Measurements from ENCODE around the gene DNAH9.

DNAH9 gene

GRCh38 chr17:11643851-11644250 lies 45.6 kb downstream of the DNAH9 start:
- TF ChIP-seq JUND (IDR thresholded peaks at IDR 0.05; ENCODE audit: low read depth), result no peak
- DNase-seq (ENCODE audit: low read depth in 1 of 2, low spot score in 1 of 2), result no peak
- in situ Hi-C loops (cut with HindIII; ENCODE audit: low pct_unique_long_range_greater_than_20kb, low sequenced_read_pairs), result no loop called here

GRCh38 chr17:11644265-11645212 lies 46.3 kb downstream of the DNAH9 start:
- in situ Hi-C loops (cut with HindIII; ENCODE audit: low pct_unique_long_range_greater_than_20kb, low sequenced_read_pairs), result no loop called here
- no peak for TF ChIP-seq JUND (IDR thresholded peaks at IDR 0.05; ENCODE audit: low read depth)
- DNase-seq (ENCODE audit: low read depth in 1 of 2, low spot score in 1 of 2), result peak in 1 of 2 experiments; percentile 74

DNA sequence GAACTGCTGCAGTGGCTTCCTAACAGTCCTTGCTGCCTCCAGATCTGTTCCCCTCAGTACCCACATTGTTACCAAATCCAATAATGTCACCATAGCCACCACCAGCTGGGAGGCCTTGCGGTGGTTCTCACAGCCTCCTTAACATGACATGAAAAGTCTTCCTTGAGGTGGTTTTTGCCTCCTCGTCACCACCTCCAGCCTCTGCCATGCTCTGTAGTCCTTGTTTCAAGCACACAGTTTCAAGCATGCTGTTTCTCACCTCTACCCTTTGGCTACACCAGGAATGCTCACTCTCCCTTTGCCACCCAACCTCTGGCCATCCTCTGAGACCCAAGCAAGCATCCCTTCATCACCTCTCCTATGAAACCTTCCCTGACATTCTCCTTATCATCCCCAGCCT lies 47.2 kb downstream of the DNAH9 start:
- DNase-seq (ENCODE audit: low read depth in 1 of 2, low spot score in 1 of 2), result no peak
- in situ Hi-C loops (cut with HindIII; ENCODE audit: low pct_unique_long_range_greater_than_20kb, low sequenced_read_pairs), result no loop called here
- no peak for TF ChIP-seq JUND (IDR thresholded peaks at IDR 0.05; ENCODE audit: low read depth)

DNA sequence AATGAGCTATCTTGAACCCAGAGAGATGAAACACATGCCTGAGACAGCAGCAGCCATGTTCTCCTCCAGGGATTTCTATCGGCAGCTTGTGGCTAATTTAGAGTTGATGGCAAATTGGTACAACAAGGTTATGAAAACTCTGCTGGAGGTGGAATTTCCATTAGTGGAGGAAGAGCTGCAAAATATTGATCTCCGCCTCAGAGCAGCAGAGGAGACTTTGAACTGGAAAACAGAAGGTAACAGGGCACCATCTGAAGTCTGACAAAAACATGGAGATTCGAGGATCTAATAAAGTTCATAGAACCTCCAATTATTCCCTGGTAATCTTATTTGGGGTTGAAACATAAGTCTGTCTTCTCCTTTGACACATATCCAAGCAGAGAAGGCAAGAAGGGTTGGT lies 52.8 kb downstream of the DNAH9 start:
- in situ Hi-C loops (cut with HindIII; ENCODE audit: low pct_unique_long_range_greater_than_20kb, low sequenced_read_pairs), result no loop called here
- no peak for TF ChIP-seq JUND (IDR thresholded peaks at IDR 0.05; ENCODE audit: low read depth)

GRCh38 chr17:11668618-11669017 lies 70.3 kb downstream of the DNAH9 start:
- no peak for DNase-seq (ENCODE audit: low read depth in 1 of 2, low spot score in 1 of 2)
- no peak for TF ChIP-seq JUND (IDR thresholded peaks at IDR 0.05; ENCODE audit: low read depth)

More for the DNA sequence above, 52.8 kb downstream of the DNAH9 start:
- DNase-seq (ENCODE audit: low read depth in 1 of 2, low spot score in 1 of 2), result no peak

DNA sequence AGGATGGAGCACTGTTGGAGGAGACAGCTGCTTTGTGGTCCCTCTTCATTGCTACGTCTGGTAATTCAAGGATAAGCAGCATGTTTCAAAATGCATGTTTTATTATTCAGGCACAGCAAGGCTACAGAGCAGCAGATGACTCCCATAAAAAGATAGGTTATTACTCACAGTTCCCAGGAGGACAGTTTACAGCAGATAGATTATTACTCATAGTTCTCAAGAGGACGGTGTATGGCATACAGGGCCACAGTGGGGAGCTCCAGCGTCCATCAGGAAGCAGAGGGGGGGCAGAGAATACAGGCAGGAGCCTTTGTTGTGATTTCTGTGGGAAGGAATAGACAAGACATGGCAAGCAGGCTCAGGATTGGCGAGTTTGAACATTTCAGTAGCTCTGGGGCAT lies 72.9 kb downstream of the DNAH9 start:
- in situ Hi-C loops (cut with HindIII; ENCODE audit: low pct_unique_long_range_greater_than_20kb, low sequenced_read_pairs), result no loop called here
- no peak for TF ChIP-seq JUND (IDR thresholded peaks at IDR 0.05; ENCODE audit: low read depth)
- no peak for DNase-seq (ENCODE audit: low read depth in 1 of 2, low spot score in 1 of 2)

More at GRCh38 chr17:11668618-11669017, 70.3 kb downstream of the DNAH9 start:
- in situ Hi-C loops (cut with HindIII; ENCODE audit: low pct_unique_long_range_greater_than_20kb, low sequenced_read_pairs), result no loop called here

DNA sequence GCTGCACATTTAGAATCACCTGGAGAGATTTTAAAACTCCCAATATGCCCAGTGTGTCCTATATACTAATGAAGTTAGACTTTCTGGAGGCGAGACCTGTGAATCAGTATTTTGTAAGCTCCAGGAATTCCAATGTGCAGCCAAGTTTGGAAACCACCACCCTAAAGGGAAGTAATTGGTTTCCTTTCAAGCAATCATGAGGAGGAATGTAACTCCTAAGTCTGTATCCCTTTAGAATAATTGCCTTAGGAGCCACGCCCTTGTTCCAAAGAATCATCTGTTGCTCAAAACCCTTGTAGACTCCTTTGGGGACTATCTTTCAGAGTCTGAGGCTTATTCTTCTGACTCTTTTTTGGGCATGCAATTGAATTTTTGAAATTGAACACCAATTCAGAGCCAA lies 84.4 kb downstream of the DNAH9 start:
- DNase-seq (ENCODE audit: low read depth in 1 of 2, low spot score in 1 of 2), result no peak
- in situ Hi-C loops (cut with HindIII; ENCODE audit: low pct_unique_long_range_greater_than_20kb, low sequenced_read_pairs), result no loop called here
- no peak for TF ChIP-seq JUND (IDR thresholded peaks at IDR 0.05; ENCODE audit: low read depth)

- DNase-seq (ENCODE audit: low read depth in 1 of 2, low spot score in 1 of 2), result no peak
- in situ Hi-C loops (cut with HindIII; ENCODE audit: low pct_unique_long_range_greater_than_20kb, low sequenced_read_pairs), result no loop called here
- TF ChIP-seq JUND (IDR thresholded peaks at IDR 0.05; ENCODE audit: low read depth), result no peak
These were observed 92.4 kb downstream of the DNAH9 start for GRCh38 chr17:11690681-11691080.

DNA sequence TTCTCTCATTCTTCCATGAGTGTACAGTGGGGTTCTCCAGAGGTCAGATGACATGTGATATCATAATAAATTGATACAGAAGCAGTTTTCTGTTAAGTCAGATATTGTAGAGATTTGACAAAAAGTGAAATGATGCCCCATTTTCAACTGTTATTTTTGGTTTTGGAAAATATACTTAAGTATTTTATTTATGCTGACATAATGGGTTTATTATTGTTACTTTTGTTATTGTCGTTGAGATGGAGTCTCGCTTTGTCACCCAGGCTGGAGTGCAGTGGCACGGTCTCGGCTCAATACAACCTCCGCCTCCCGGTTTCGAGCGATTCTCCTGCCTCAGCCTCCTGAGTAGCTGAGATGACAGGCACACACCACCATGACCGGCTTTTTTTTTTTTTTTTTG lies 94.4 kb downstream of the DNAH9 start:
- DNase-seq (ENCODE audit: low read depth in 1 of 2, low spot score in 1 of 2), result no peak
- in situ Hi-C loops (cut with HindIII; ENCODE audit: low pct_unique_long_range_greater_than_20kb, low sequenced_read_pairs), result no loop called here
- no peak for TF ChIP-seq JUND (IDR thresholded peaks at IDR 0.05; ENCODE audit: low read depth)

DNA sequence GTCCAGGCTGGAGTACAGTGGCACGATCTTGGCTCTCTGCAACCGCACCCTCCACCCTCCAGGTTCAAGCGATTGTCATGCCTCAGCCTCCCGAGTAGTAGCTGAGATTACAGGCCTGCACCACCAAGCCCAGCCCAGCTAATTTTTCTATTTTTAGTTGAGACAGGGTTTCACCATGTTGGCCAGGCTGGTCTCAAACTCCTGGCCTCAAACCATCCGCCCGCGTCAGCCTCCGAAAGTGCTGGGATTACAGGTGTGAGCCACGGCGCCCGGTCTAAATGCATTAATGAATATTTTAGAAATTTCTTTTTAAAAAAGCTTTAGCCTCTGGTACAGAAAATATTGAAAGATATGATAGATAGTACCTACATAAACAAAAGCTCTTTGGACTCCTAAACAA lies 95.0 kb downstream of the DNAH9 start:
- in situ Hi-C loops (cut with HindIII; ENCODE audit: low pct_unique_long_range_greater_than_20kb, low sequenced_read_pairs), result no loop called here
- no peak for TF ChIP-seq JUND (IDR thresholded peaks at IDR 0.05; ENCODE audit: low read depth)

DNA sequence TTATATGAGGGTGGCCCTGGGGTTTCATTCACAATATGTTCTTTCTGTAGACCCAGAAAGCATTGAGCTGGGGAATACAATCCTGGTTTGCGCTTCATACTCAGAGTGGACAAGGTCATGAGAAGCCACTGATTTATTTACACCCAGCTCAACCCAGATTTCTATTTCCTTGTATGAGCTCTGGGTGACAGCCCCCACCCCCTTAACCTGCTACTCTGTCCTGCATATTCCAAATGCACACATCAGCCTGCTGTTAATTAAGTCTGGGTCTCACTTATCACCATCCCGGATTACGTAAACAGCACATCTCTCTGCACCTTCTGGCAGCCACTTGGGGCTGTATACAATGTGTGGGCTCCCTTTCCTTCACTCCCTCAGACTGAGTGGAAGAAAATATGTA lies 102.4 kb downstream of the DNAH9 start:
- in situ Hi-C loops (cut with HindIII; ENCODE audit: low pct_unique_long_range_greater_than_20kb, low sequenced_read_pairs), result no loop called here
- DNase-seq (ENCODE audit: low read depth in 1 of 2, low spot score in 1 of 2), result no peak
- TF ChIP-seq JUND (IDR thresholded peaks at IDR 0.05; ENCODE audit: low read depth), result no peak

More for the DNA sequence above, 95.0 kb downstream of the DNAH9 start:
- DNase-seq (ENCODE audit: low read depth in 1 of 2, low spot score in 1 of 2), result no peak

GRCh38 chr17:11701911-11702310 lies 103.6 kb downstream of the DNAH9 start:
- no peak for TF ChIP-seq JUND (IDR thresholded peaks at IDR 0.05; ENCODE audit: low read depth)
- in situ Hi-C loops (cut with HindIII; ENCODE audit: low pct_unique_long_range_greater_than_20kb, low sequenced_read_pairs), result no loop called here
- no peak for DNase-seq (ENCODE audit: low read depth in 1 of 2, low spot score in 1 of 2)

- in situ Hi-C loops (cut with HindIII; ENCODE audit: low pct_unique_long_range_greater_than_20kb, low sequenced_read_pairs), result no loop called here
- DNase-seq (ENCODE audit: low read depth in 1 of 2, low spot score in 1 of 2), result no peak
- TF ChIP-seq JUND (IDR thresholded peaks at IDR 0.05; ENCODE audit: low read depth), result no peak
These were observed 105.8 kb downstream of the DNAH9 start for GRCh38 chr17:11704041-11704440.

Data from T47D (cell line).